ENCODE data around the gene ATP6V1B1. TPM values are rescaled to one million over a fixed set of nuclear protein-coding genes. Genes with fewer than 3 reads are reported as not detected.

ATP6V1B1 gene
- total RNA-seq, 1 donor from 2014 or later: 3.7 TPM

- no peak overlapping the region for H3K4me3 Mint-ChIP-seq (ENCODE audit: unreplicated experiment)
- H3K27me3 Mint-ChIP-seq (ENCODE audit: low read depth): peaks cover 19% of the 10 kb centered on the region
- H3K36me3 Mint-ChIP-seq (ENCODE audit: low read depth): no peaks in the 10 kb centered on the region
- no peak overlapping the region for H3K27ac Mint-ChIP-seq (ENCODE audit: unreplicated experiment)
- H3K9me3 Mint-ChIP-seq (ENCODE audit: low read depth): no peaks in the 10 kb centered on the region
- H3K4me1 Mint-ChIP-seq (ENCODE audit: low read depth): peaks cover 8% of the 10 kb centered on the region
- TF ChIP-seq CTCF (IDR thresholded peaks at IDR 0.05): no peak
- no peak for DNase-seq (ENCODE audit: low spot score)
These were observed 69.2 kb downstream of the ATP6V1B1 start for GRCh38 chr2:71004857-71005256.

- DNase-seq (ENCODE audit: low spot score): no peak
- H3K9me3 Mint-ChIP-seq (ENCODE audit: low read depth): no peaks in the 10 kb centered on the region
- no peak overlapping the region for H3K27ac Mint-ChIP-seq (ENCODE audit: unreplicated experiment)
- H3K36me3 Mint-ChIP-seq (ENCODE audit: low read depth): no peaks in the 10 kb centered on the region
- no peak for TF ChIP-seq CTCF (IDR thresholded peaks at IDR 0.05)
- peaks cover 25% of the 10 kb centered on the region for H3K27me3 Mint-ChIP-seq (ENCODE audit: low read depth)
- H3K4me3 Mint-ChIP-seq (ENCODE audit: unreplicated experiment): no peak overlapping the region
- peaks cover 7% of the 10 kb centered on the region for H3K4me1 Mint-ChIP-seq (ENCODE audit: low read depth)
These were observed 69.8 kb downstream of the ATP6V1B1 start for GRCh38 chr2:71005271-71006202.

GRCh38 chr2:71006323-71006722, 70.6 kb downstream of the ATP6V1B1 start:
- Mint-ChIP-seq H3K4me1 (ENCODE audit: low read depth) (no peaks in the 10 kb centered on the region), H3K36me3 (ENCODE audit: low read depth) (no peaks in the 10 kb centered on the region)

GRCh38 chr2:71006955-71007799, 71.5 kb downstream of the ATP6V1B1 start:
- H3K36me3 Mint-ChIP-seq (ENCODE audit: low read depth): no peaks in the 10 kb centered on the region
- DNase-seq (ENCODE audit: low spot score): no peak

More at GRCh38 chr2:71006323-71006722, 70.6 kb downstream of the ATP6V1B1 start:
- no peak for TF ChIP-seq CTCF (IDR thresholded peaks at IDR 0.05)
- Mint-ChIP-seq H3K4me3 (ENCODE audit: unreplicated experiment) (no peak overlapping the region), H3K27ac (ENCODE audit: unreplicated experiment) (no peak overlapping the region), H3K27me3 (ENCODE audit: low read depth) (peaks cover 25% of the 10 kb centered on the region), H3K9me3 (ENCODE audit: low read depth) (no peaks in the 10 kb centered on the region)
- DNase-seq (ENCODE audit: low spot score): no peak

More at GRCh38 chr2:71006955-71007799, 71.5 kb downstream of the ATP6V1B1 start:
- H3K4me1 Mint-ChIP-seq (ENCODE audit: low read depth): no peaks in the 10 kb centered on the region
- no peak for TF ChIP-seq CTCF (IDR thresholded peaks at IDR 0.05)
- H3K27me3 Mint-ChIP-seq (ENCODE audit: low read depth): peaks cover 32% of the 10 kb centered on the region
- H3K4me3 Mint-ChIP-seq (ENCODE audit: unreplicated experiment): no peak overlapping the region
- H3K9me3 Mint-ChIP-seq (ENCODE audit: low read depth): no peaks in the 10 kb centered on the region
- no peak overlapping the region for H3K27ac Mint-ChIP-seq (ENCODE audit: unreplicated experiment)

All from chondrocyte (in vitro differentiated cells).